Chondrocyte (in vitro differentiated cells): ENCODE results near the gene RPAP3. TPM values are rescaled to one million over a fixed set of nuclear protein-coding genes. Genes with fewer than 3 reads are reported as not detected.
A peak's percentile ranks its signal among the peaks of the same experiment; 100 is the strongest.

Experiments
- DNase-seq: peaks from one replicate; pipeline ENCODE4 v3.0.0; 2021; ENCODE audit warnings: mixed read lengths, low spot score
- H3K27ac Mint-ChIP-seq: one replicate; pipeline ENCODE4 v1.8.0; 2021; ENCODE audit warnings: mild to moderate bottlenecking, moderate library complexity, mixed read lengths; ENCODE audit not compliant: unreplicated experiment
- H3K27me3 Mint-ChIP-seq: 2 replicates; pipeline ENCODE4 v1.8.0; 2021; ENCODE audit warnings: low read depth, mixed read lengths
- H3K36me3 Mint-ChIP-seq: 2 replicates; pipeline ENCODE4 v1.8.0; 2021; ENCODE audit warnings: low read depth, mixed read lengths
- H3K4me1 Mint-ChIP-seq: 2 replicates; pipeline ENCODE4 v1.8.0; 2021; ENCODE audit warnings: low read depth, mild to moderate bottlenecking, mixed read lengths
- H3K4me3 Mint-ChIP-seq: one replicate; pipeline ENCODE4 v1.8.0; 2021; ENCODE audit warnings: mild to moderate bottlenecking, moderate library complexity, mixed read lengths; ENCODE audit not compliant: unreplicated experiment
- H3K9me3 Mint-ChIP-seq: 2 replicates; pipeline ENCODE4 v1.8.0; 2021; ENCODE audit warnings: low read depth, mixed read lengths
- CTCF ChIP-seq: fragments of 200-600 bp; sonication (generic); IDR thresholded peaks from 2 replicates; pipeline ENCODE4 v1.5.0; 2021; ENCODE audit warnings: antibody characterized with exemption, mild to moderate bottlenecking, moderate library complexity
- total RNA-seq: library from RNA; stranded (reverse); gene quantifications from 3 replicates; pipeline ENCODE4 v1.2.1, GENCODE V29; 2021

RPAP3 gene
- total RNA-seq, 1 donor from 2014 or later = 26.1 TPM

GRCh38 chr12:47718531-47718930 lies 12.7 kb upstream of the RPAP3 start:
- no peak for DNase-seq
- Mint-ChIP-seq H3K27ac (no peak overlapping the region), H3K4me1 (peaks cover 24% of the 10 kb centered on the region)

GRCh38 chr12:47717443-47718193 lies 11.8 kb upstream of the RPAP3 start:
- peak; percentile 92 for TF ChIP-seq CTCF
- Mint-ChIP-seq H3K36me3 (no peaks in the 10 kb centered on the region), H3K27me3 (no peaks in the 10 kb centered on the region), H3K27ac (peak overlapping the region; percentile 89), H3K9me3 (no peaks in the 10 kb centered on the region), H3K4me1 (peaks cover 24% of the 10 kb centered on the region), H3K4me3 (peak overlapping the region; percentile 35)
- DNase-seq = no peak

More at GRCh38 chr12:47718531-47718930, 12.7 kb upstream of the RPAP3 start:
- no peaks in the 10 kb centered on the region for H3K36me3 Mint-ChIP-seq
- no peaks in the 10 kb centered on the region for H3K27me3 Mint-ChIP-seq
- H3K4me3 Mint-ChIP-seq = no peak overlapping the region
- TF ChIP-seq CTCF = no peak
- no peaks in the 10 kb centered on the region for H3K9me3 Mint-ChIP-seq

GRCh38 chr12:47717046-47717442 lies 11.2 kb upstream of the RPAP3 start:
- Mint-ChIP-seq H3K27ac (no peak overlapping the region), H3K4me1 (peaks cover 24% of the 10 kb centered on the region), H3K9me3 (no peaks in the 10 kb centered on the region), H3K36me3 (no peaks in the 10 kb centered on the region), H3K4me3 (no peak overlapping the region), H3K27me3 (no peaks in the 10 kb centered on the region)
- TF ChIP-seq CTCF = no peak
- no peak for DNase-seq

GRCh38 chr12:47715877-47716548 lies 10.2 kb upstream of the RPAP3 start:
- Mint-ChIP-seq H3K27me3 (no peaks in the 10 kb centered on the region), H3K27ac (peak overlapping the region; percentile 19), H3K9me3 (no peaks in the 10 kb centered on the region), H3K4me1 (peaks cover 24% of the 10 kb centered on the region), H3K36me3 (no peaks in the 10 kb centered on the region), H3K4me3 (no peak overlapping the region)
- no peak for TF ChIP-seq CTCF
- DNase-seq = no peak

GRCh38 chr12:47715393-47715876 lies 9.6 kb upstream of the RPAP3 start:
- Mint-ChIP-seq H3K27me3 (no peaks in the 10 kb centered on the region), H3K4me3 (no peak overlapping the region), H3K4me1 (peaks cover 24% of the 10 kb centered on the region), H3K27ac (no peak overlapping the region), H3K9me3 (no peaks in the 10 kb centered on the region), H3K36me3 (no peaks in the 10 kb centered on the region)
- TF ChIP-seq CTCF = peak; percentile 96
- no peak for DNase-seq
